ENCODE results near the gene SLC6A3. TPM values are rescaled to one million over a fixed set of nuclear protein-coding genes. Genes with fewer than 3 reads are reported as not detected.

Gene SLC6A3
- total and polyA plus RNA-seq, 9 donors: 0.11 to 0.23 (median 0.12) TPM; not detected in 6

DNA sequence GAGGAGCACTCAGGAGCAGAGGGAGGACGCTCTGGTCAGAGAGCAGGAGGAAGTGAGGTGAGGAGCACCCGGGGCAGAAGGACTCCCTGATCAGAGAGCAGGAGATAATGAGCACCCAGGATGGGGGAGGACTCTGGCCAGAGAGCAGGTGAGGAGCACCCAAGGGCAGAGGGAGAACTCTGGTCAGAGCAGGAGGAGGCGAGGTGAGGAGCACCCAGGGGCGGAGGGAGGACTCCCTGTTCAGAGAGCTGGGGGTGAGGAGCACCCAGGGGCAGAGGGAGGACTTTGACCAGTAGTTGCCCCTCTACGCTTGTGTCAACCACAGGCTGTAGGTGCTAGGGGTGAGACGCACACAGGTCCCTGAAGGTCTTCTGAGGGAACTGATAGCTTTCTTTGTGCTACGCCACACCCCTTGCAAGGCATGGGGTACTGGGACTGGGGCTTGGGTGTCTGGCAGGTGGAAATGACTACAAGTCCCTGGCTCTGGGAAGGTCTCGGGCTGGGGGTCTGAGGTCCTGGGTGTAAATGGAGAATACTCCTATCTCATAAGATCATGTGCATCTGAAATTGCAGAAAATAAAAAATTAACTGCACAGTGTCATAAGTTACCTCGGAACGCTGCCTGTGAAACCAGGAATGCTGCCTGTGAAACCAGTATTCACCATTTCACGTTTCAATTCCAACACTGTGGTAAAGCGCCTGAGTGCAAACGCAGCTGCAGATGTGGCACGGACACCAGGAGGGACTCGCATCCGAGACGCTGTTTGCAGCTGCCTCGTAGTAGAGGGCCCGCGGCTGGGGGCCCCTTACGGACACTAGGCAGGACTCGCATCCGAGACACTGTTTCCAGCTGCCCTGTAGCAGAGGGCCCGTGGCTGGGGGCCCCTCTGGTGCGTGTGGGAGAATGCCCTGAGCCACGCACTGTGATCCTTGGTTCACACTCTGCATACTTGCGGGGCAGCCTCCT, 27.0 kb upstream of the SLC6A3 start:
- H3K9me3 ChIP-seq (replicated peaks; ENCODE audit: control insufficient read depth, low read depth, low read length): no peaks in the 10 kb centered on the region
- peaks cover 44% of the 10 kb centered on the region for H3K36me3 ChIP-seq (ENCODE audit: control insufficient read depth, insufficient read depth, low read length)
- H3K27ac ChIP-seq (ENCODE audit: low read length): no peak overlapping the region
- DNase-seq: no peak
- H3K4me1 ChIP-seq (ENCODE audit: control insufficient read depth, insufficient read depth, low read length): peaks cover 2% of the 10 kb centered on the region
- H3K4me3 ChIP-seq (ENCODE audit: low read length): no peak overlapping the region
- WGBS (ENCODE audit: insufficient coverage): 93% methylated on average over 26 of the region's 27 CpGs
- no peaks in the 10 kb centered on the region for H3K27me3 ChIP-seq (ENCODE audit: control insufficient read depth, insufficient read depth, low read length)

DNA sequence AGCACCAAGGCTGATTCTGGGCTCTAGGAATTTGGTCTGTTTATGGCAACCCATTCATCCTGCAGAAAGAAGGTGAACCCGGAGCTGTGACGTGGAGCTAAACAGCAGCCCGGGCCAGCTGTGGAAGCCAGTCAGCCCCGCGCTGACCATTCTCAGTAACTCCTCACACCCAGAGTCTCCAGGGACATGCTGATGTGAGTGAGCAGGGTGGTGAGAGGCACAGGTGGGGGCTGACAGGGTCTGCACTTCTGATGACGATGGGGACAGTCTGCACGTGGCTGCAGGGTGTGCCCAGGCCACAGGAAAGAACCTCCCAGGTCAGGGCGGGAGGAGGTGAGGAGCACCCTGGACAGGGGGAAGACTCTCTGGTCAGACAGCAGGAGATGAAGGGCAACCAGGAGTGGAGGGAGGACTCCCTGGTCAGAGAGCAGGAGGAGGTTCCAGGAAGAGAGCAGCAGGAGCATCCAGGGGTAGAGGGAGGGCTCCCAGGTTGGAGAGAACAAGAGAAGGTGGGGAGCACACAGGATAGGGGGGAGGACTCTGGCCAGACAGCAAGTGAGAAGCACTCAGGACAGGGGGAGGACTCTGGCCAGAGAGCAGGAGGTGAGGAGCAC, 26.1 kb upstream of the SLC6A3 start:
- Histone ChIP-seq H3K27me3 (ENCODE audit: control insufficient read depth, insufficient read depth, low read length) (no peaks in the 10 kb centered on the region), H3K4me3 (ENCODE audit: low read length) (no peak overlapping the region), H3K9me3 (replicated peaks; ENCODE audit: control insufficient read depth, low read depth, low read length) (no peaks in the 10 kb centered on the region), H3K36me3 (ENCODE audit: control insufficient read depth, insufficient read depth, low read length) (peaks cover 47% of the 10 kb centered on the region), H3K4me1 (ENCODE audit: control insufficient read depth, insufficient read depth, low read length) (peaks cover 2% of the 10 kb centered on the region), H3K27ac (ENCODE audit: low read length) (no peak overlapping the region)
- no peak for DNase-seq
- WGBS (ENCODE audit: insufficient coverage): 73% methylated on average over 6 of the region's 8 CpGs

DNA sequence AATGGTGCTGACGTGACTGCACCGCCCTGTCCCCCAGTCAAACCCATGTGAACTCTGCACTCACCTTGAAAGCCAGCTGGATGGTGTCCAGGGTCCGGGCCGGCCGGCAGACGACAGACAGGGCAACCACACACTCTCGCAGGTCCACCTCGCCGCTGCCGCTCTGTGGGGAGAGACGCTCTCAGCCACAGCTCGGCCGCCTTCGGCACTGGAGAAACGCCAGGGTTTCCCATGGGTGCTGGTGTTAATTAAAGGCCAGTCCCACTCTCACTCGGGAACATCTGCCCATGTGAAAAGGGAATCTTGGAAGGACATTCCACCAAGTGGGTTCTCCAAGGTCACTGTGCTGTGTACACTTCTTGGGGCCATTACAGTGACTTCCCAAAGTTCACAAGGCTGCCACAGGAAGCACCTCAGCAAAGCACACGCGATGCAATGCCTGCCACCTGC, 25.5 kb upstream of the SLC6A3 start:
- peaks cover 48% of the 10 kb centered on the region for H3K36me3 ChIP-seq (ENCODE audit: control insufficient read depth, insufficient read depth, low read length)
- H3K9me3 ChIP-seq (replicated peaks; ENCODE audit: control insufficient read depth, low read depth, low read length): no peaks in the 10 kb centered on the region
- H3K4me1 ChIP-seq (ENCODE audit: control insufficient read depth, insufficient read depth, low read length): no peaks in the 10 kb centered on the region
- H3K4me3 ChIP-seq (ENCODE audit: low read length): no peak overlapping the region
- DNase-seq: no peak
- 76% methylated on average over 15 of the region's 18 CpGs for WGBS (ENCODE audit: insufficient coverage)
- no peaks in the 10 kb centered on the region for H3K27me3 ChIP-seq (ENCODE audit: control insufficient read depth, insufficient read depth, low read length)
- no peak overlapping the region for H3K27ac ChIP-seq (ENCODE audit: low read length)

DNA sequence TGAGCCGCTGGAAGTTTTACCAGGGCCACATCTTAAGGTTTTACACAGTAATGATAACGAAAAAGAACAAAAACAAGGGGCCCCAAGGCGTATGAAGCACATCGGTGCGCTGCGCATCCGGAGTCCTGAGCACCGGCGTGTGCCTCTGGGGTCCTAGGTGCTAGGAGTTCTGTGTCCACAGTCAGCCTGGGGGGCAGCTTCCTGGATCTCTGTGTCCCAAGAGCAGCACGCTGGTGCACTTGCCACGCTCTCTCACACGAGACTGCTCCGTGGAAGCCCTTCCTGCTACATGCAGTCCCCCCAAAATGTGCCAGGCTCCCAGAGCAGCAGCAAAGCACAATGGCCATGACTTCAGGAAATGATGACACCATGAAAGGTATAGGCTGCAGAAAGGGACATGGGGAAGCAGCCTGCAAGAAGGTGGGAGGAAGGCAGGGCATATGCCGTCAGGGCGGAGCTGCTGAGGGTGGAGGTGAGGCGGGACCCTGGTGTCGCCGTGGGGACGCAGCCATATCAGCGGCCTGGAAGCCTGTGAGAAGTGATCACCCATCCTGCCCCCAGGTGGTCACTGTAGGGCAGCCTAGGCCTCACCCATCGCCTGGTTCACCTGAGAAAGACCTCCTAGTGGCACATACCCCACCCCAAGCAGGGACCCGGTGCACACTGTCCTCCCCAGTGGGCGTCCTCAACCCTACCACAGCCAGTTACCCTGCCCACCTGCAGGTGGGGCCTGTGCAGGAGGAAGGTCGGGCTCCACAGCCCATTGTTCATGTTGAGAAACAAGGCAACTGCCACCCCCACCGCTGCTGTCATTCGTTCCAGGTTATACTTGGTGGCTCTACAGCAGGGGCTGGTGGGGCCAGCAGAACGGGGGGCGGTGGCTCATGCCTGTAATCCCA, 23.6 kb upstream of the SLC6A3 start:
- Histone ChIP-seq H3K9me3 (replicated peaks; ENCODE audit: control insufficient read depth, low read depth, low read length) (no peaks in the 10 kb centered on the region), H3K27me3 (ENCODE audit: control insufficient read depth, insufficient read depth, low read length) (no peaks in the 10 kb centered on the region), H3K4me1 (ENCODE audit: control insufficient read depth, insufficient read depth, low read length) (no peaks in the 10 kb centered on the region), H3K27ac (ENCODE audit: low read length) (no peak overlapping the region), H3K36me3 (ENCODE audit: control insufficient read depth, insufficient read depth, low read length) (peaks cover 47% of the 10 kb centered on the region), H3K4me3 (ENCODE audit: low read length) (no peak overlapping the region)
- whole genome bisulfite sequencing (ENCODE audit: insufficient coverage): 85% methylated on average over 22 of the region's 28 CpGs
- DNase-seq: no peak

DNA sequence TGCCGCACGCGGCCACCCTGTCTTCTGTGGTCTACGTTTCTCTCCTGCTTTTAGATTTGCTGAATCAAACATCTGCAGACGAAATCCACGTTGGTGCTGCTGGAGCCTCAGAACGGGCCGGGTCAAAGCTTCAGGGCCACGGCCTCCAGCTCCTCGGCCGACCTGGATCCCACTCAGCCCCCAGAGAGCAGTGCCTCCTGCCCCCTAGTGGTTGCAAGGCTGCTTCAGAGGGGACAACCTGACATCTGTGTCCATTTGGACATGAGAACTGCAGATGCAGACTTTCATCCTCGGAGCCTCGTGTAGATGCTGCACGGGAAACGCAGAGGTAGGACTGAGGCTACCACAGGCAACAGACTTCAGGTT, 23.0 kb upstream of the SLC6A3 start:
- Histone ChIP-seq H3K27me3 (ENCODE audit: control insufficient read depth, insufficient read depth, low read length) (no peaks in the 10 kb centered on the region), H3K4me1 (ENCODE audit: control insufficient read depth, insufficient read depth, low read length) (no peaks in the 10 kb centered on the region), H3K4me3 (ENCODE audit: low read length) (no peak overlapping the region), H3K27ac (ENCODE audit: low read length) (no peak overlapping the region), H3K9me3 (replicated peaks; ENCODE audit: control insufficient read depth, low read depth, low read length) (no peaks in the 10 kb centered on the region), H3K36me3 (ENCODE audit: control insufficient read depth, insufficient read depth, low read length) (peaks cover 51% of the 10 kb centered on the region)
- no peak for DNase-seq
- 64% methylated on average over 15 of the region's 15 CpGs for WGBS (ENCODE audit: insufficient coverage)

DNA sequence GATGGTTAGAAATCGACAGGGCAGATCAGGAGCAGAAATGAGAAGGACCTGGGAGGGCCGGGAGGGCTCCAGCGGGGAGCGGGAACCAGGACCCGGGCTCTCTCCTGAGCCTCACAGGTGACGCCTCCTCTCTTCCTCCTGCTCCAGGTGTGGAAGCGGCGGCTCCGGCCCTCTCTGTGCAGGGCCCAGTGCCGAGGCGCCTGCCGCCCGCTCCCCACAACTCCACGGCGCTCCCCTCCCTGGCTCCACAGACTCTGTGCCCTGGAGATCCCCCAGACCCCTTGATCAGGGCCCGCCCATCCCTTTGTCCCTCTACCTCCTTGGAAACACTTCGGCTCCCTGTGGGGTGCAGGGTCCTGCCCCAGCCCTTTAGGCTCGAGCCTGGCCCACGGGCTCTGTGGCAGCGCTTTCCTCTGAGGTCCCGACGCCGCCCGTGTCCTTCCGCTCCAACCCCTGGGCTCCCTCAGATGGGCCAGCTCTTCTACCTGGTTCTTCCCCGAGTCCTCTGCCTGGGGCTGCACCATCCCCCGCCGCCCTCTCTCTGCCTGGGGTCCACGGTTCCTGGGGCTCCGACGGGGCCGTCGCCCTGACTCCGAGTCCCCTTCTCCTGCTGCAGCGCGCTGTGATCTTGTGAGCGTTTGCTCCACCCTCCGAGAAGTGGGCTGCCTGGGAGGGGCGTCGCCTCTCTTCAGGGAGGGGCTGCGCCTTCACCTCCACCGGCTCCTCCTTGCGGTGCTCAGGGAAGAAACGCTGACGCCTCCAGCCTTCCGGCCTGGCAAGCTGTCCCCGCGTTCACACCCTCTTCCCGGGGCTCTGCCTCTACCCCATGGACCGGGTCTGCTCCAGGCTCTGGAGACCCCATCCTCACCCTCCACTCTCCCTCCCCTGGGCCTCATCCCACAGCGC, 22.4 kb upstream of the SLC6A3 start:
- 91% methylated on average over 48 of the region's 51 CpGs for WGBS (ENCODE audit: insufficient coverage)
- peaks cover 53% of the 10 kb centered on the region for H3K36me3 ChIP-seq (ENCODE audit: control insufficient read depth, insufficient read depth, low read length)
- no peak overlapping the region for H3K4me3 ChIP-seq (ENCODE audit: low read length)
- no peaks in the 10 kb centered on the region for H3K4me1 ChIP-seq (ENCODE audit: control insufficient read depth, insufficient read depth, low read length)
- no peaks in the 10 kb centered on the region for H3K27me3 ChIP-seq (ENCODE audit: control insufficient read depth, insufficient read depth, low read length)
- no peaks in the 10 kb centered on the region for H3K9me3 ChIP-seq (replicated peaks; ENCODE audit: control insufficient read depth, low read depth, low read length)
- no peak for DNase-seq
- no peak overlapping the region for H3K27ac ChIP-seq (ENCODE audit: low read length)

DNA sequence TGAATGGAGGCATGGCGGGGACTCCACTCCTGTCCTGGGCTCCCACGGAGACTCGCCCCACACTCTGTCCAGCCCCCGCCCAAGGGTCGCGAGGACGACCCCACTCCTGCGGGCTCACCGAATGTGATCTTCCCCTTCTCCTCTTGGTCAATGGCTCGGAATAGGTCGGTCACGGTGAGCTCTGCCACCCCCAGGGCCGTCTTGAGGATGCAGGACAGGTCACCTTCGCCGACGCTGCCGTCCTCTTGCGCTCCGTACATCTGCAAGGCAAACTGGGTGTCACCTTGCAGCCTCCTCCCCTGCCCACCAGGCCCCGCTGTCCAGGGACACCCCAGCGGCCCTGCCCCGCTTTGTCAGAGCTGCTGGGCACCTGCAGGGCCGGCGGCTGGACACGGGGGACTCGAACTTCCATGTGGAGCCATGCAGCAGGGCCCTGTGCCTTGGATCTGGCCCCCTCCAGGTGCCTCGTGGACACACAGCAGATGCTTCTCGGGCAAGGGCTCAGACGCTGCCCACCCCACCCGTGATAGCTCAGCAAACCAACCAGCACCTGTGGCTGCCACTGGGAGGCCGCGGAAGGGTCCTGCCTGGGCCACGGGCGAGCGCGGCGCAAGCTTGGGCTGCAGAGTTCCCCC, 21.5 kb upstream of the SLC6A3 start:
- Histone ChIP-seq H3K27me3 (ENCODE audit: control insufficient read depth, insufficient read depth, low read length) (no peaks in the 10 kb centered on the region), H3K4me3 (ENCODE audit: low read length) (no peak overlapping the region), H3K9me3 (replicated peaks; ENCODE audit: control insufficient read depth, low read depth, low read length) (no peaks in the 10 kb centered on the region), H3K27ac (ENCODE audit: low read length) (no peak overlapping the region), H3K4me1 (ENCODE audit: control insufficient read depth, insufficient read depth, low read length) (no peaks in the 10 kb centered on the region), H3K36me3 (ENCODE audit: control insufficient read depth, insufficient read depth, low read length) (peaks cover 52% of the 10 kb centered on the region)
- 94% methylated on average over 37 of the region's 37 CpGs for WGBS (ENCODE audit: insufficient coverage)
- no peak for DNase-seq

DNA sequence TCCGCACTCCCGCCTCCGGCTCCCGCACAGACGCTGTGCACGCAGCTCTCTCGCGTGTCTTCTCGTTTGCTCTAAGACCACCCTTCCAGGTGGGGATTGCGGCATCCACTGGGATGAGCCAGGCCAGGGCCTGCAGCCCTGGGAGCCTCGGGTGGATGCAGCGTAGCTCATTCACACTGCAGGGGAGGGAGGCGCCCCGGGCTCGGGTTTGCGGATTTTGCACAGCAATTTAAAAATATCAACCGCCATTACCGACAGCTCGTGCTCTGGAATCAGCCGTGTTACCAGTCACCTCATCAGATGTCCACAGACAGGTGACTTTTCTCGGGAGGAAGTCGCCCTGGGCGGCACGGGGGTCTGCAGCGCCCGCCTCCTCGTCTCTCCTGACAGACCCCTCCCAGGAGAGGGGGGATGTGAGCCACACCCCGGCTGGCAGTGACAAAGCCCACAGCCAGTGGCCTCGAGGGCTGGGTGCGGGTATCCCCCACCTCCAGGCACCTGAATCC, 20.8 kb upstream of the SLC6A3 start:
- Histone ChIP-seq H3K9me3 (replicated peaks; ENCODE audit: control insufficient read depth, low read depth, low read length) (no peaks in the 10 kb centered on the region), H3K27me3 (ENCODE audit: control insufficient read depth, insufficient read depth, low read length) (no peaks in the 10 kb centered on the region), H3K27ac (ENCODE audit: low read length) (no peak overlapping the region), H3K4me3 (ENCODE audit: low read length) (no peak overlapping the region), H3K4me1 (ENCODE audit: control insufficient read depth, insufficient read depth, low read length) (no peaks in the 10 kb centered on the region), H3K36me3 (ENCODE audit: control insufficient read depth, insufficient read depth, low read length) (peaks cover 58% of the 10 kb centered on the region)
- DNase-seq: no peak
- 92% methylated on average over 20 of the region's 30 CpGs for whole genome bisulfite sequencing (ENCODE audit: insufficient coverage)

DNA sequence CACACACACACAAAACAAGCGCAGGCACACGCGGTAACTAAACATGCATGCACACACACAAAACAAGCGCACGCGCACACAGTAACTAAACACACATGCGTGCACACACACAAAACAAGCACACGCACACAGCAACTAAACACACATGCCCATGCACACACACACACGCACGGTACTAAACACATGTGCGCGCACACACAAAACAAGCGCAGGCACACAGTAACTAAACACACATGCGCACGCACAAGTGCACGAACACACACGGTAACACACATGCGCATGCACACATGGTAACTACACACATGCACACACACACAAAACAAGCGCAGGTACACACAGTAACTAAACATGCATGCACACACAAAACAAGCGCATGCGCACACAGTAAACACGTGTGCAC, 19.9 kb upstream of the SLC6A3 start:
- H3K4me3 ChIP-seq (ENCODE audit: low read length): no peak overlapping the region
- H3K27ac ChIP-seq (ENCODE audit: low read length): no peak overlapping the region
- no peaks in the 10 kb centered on the region for H3K4me1 ChIP-seq (ENCODE audit: control insufficient read depth, insufficient read depth, low read length)
- peaks cover 54% of the 10 kb centered on the region for H3K36me3 ChIP-seq (ENCODE audit: control insufficient read depth, insufficient read depth, low read length)
- no peaks in the 10 kb centered on the region for H3K9me3 ChIP-seq (replicated peaks; ENCODE audit: control insufficient read depth, low read depth, low read length)
- H3K27me3 ChIP-seq (ENCODE audit: control insufficient read depth, insufficient read depth, low read length): no peaks in the 10 kb centered on the region
- no peak for DNase-seq
- over 99% methylated on average over 18 of the region's 22 CpGs for WGBS (ENCODE audit: insufficient coverage)
